ENCODE results near the gene RSPH1.

- TF ChIP-seq, protein P1, sequence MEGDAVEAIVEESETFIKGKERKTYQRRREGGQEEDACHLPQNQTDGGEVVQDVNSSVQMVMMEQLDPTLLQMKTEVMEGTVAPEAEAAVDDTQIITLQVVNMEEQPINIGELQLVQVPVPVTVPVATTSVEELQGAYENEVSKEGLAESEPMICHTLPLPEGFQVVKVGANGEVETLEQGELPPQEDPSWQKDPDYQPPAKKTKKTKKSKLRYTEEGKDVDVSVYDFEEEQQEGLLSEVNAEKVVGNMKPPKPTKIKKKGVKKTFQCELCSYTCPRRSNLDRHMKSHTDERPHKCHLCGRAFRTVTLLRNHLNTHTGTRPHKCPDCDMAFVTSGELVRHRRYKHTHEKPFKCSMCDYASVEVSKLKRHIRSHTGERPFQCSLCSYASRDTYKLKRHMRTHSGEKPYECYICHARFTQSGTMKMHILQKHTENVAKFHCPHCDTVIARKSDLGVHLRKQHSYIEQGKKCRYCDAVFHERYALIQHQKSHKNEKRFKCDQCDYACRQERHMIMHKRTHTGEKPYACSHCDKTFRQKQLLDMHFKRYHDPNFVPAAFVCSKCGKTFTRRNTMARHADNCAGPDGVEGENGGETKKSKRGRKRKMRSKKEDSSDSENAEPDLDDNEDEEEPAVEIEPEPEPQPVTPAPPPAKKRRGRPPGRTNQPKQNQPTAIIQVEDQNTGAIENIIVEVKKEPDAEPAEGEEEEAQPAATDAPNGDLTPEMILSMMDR (conservative IDR thresholded peaks at IDR 0.05; ENCODE audit: low read length) = 0 out of 2 replicates have a peak, but pooled peaks have one; percentile 14
- no peak for TF ChIP-seq EZH2phosphoT487 (IDR thresholded peaks at IDR 0.05; ENCODE audit: borderline replicate concordance)
Observed at GRCh38 chr21:42474043-42474831, 21.8 kb downstream of the RSPH1 start.
